ENCODE data around the gene BICC1.

The BICC1 gene

GRCh38 chr10:58820861-58821751 lies 308.4 kb downstream of the BICC1 start:
- H3K4me3 ChIP-seq (ENCODE audit: low read depth, low read length): no peak overlapping the region
- no peak for DNase-seq (ENCODE audit: low read depth)
- TF ChIP-seq POLR2A (IDR thresholded peaks at IDR 0.05; ENCODE audit: extremely low read depth, insufficient read length) (no peak), MAX (IDR thresholded peaks at IDR 0.05; ENCODE audit: low read depth, low read length) (no peak), MYC (IDR thresholded peaks at IDR 0.05; ENCODE audit: low read depth, low read length) (no peak), CTCF (IDR thresholded peaks at IDR 0.05; ENCODE audit: low read depth, low read length) (no peak)

- DNase-seq (ENCODE audit: low read depth): no peak
- TF ChIP-seq MAX (IDR thresholded peaks at IDR 0.05; ENCODE audit: low read depth, low read length): no peak
- TF ChIP-seq MYC (IDR thresholded peaks at IDR 0.05; ENCODE audit: low read depth, low read length): no peak
- no peak for TF ChIP-seq CTCF (IDR thresholded peaks at IDR 0.05; ENCODE audit: low read depth, low read length)
- no peak overlapping the region for H3K4me3 ChIP-seq (ENCODE audit: low read depth, low read length)
Measured at GRCh38 chr10:58821752-58822056, 309.0 kb downstream of the BICC1 start.

GRCh38 chr10:58823983-58824382 lies 311.3 kb downstream of the BICC1 start:
- TF ChIP-seq CTCF (IDR thresholded peaks at IDR 0.05; ENCODE audit: low read depth, low read length) (no peak), POLR2A (IDR thresholded peaks at IDR 0.05; ENCODE audit: extremely low read depth, insufficient read length) (no peak), MYC (IDR thresholded peaks at IDR 0.05; ENCODE audit: low read depth, low read length) (no peak), MAX (IDR thresholded peaks at IDR 0.05; ENCODE audit: low read depth, low read length) (no peak)
- H3K4me3 ChIP-seq (ENCODE audit: low read depth, low read length): no peak overlapping the region
- DNase-seq (ENCODE audit: low read depth): no peak

GRCh38 chr10:58824396-58824795 lies 311.7 kb downstream of the BICC1 start:
- no peak for DNase-seq (ENCODE audit: low read depth)
- no peak for TF ChIP-seq MAX (IDR thresholded peaks at IDR 0.05; ENCODE audit: low read depth, low read length)
- H3K4me3 ChIP-seq (ENCODE audit: low read depth, low read length): no peak overlapping the region

- no peak for TF ChIP-seq MYC (IDR thresholded peaks at IDR 0.05; ENCODE audit: low read depth, low read length)
- TF ChIP-seq MAX (IDR thresholded peaks at IDR 0.05; ENCODE audit: low read depth, low read length): no peak
- no peak for TF ChIP-seq POLR2A (IDR thresholded peaks at IDR 0.05; ENCODE audit: extremely low read depth, insufficient read length)
- TF ChIP-seq CTCF (IDR thresholded peaks at IDR 0.05; ENCODE audit: low read depth, low read length): no peak
- H3K4me3 ChIP-seq (ENCODE audit: low read depth, low read length): no peak overlapping the region
- DNase-seq (ENCODE audit: low read depth): no peak
Measured at GRCh38 chr10:58826694-58827093, 314.0 kb downstream of the BICC1 start.

GRCh38 chr10:58827381-58827780 lies 314.7 kb downstream of the BICC1 start:
- TF ChIP-seq CTCF (IDR thresholded peaks at IDR 0.05; ENCODE audit: low read depth, low read length) (no peak), POLR2A (IDR thresholded peaks at IDR 0.05; ENCODE audit: extremely low read depth, insufficient read length) (no peak), MAX (IDR thresholded peaks at IDR 0.05; ENCODE audit: low read depth, low read length) (no peak), MYC (IDR thresholded peaks at IDR 0.05; ENCODE audit: low read depth, low read length) (no peak)
- DNase-seq (ENCODE audit: low read depth): no peak
- H3K4me3 ChIP-seq (ENCODE audit: low read depth, low read length): no peak overlapping the region
